ENCODE results near the gene MYOZ3. TPM values are rescaled to one million over a fixed set of nuclear protein-coding genes. Genes with fewer than 3 reads are reported as not detected.

The MYOZ3 gene
- total RNA-seq, 2 donors from 2014 or later = 0.12 to 0.32 TPM

DNA sequence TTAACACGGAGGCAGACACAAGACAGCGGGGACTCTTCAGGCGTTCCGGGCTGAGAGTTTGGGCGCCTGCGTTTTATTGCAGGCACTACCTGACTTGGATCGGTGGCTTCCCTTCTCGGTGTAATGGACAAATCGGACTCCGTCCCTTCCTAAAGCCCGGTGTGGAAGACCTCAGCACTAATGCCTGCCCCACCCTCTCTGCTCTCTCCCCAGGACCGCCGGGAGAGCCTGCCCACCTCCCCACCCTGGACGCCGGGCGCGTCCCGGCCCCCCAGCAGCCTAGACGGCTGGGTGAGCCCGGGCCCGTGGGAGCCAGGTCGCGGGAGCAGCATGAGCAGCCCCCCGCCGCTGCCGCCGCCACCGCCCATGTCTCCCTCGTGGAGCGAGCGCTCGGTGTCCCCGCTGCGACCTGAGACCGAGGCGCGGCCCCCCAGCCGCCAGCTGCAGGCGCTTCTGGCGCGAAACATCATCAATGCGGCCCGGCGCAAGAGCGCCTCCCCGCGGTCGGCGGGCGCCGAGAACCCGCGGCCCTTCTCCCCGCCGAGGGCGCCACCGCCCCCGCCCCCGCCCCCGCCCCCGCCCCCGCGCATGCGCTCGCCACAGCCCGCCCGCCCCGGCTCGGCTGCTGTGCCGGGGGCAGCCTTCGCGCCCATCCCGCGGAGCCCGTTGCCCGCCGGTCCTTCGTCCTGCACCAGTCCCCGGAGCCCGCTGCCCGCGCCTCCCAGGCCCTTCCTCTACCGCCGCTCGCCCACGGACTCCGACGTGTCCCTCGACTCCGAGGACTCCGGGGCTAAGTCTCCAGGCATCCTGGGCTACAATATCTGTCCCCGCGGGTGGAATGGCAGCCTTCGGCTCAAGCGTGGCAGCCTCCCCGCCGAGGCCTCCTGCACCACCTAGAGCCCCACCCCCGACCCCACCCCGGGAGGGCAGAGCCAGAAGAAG, 4.6 kb upstream of the MYOZ3 start:
- intact Hi-C loops (cut with DNase I) = loop anchor here (10.0 kb wide), 1 partner anchor 188 kb away; the partner anchor contains the start of gene IRGM
- H3K27me3 ChIP-seq = no peaks in the 10 kb centered on the region
- DNase-seq = peak; percentile 79
- no peaks in the 10 kb centered on the region for H3K4me1 ChIP-seq
- H3K9me3 ChIP-seq = no peaks in the 10 kb centered on the region
- TF ChIP-seq, protein P1, sequence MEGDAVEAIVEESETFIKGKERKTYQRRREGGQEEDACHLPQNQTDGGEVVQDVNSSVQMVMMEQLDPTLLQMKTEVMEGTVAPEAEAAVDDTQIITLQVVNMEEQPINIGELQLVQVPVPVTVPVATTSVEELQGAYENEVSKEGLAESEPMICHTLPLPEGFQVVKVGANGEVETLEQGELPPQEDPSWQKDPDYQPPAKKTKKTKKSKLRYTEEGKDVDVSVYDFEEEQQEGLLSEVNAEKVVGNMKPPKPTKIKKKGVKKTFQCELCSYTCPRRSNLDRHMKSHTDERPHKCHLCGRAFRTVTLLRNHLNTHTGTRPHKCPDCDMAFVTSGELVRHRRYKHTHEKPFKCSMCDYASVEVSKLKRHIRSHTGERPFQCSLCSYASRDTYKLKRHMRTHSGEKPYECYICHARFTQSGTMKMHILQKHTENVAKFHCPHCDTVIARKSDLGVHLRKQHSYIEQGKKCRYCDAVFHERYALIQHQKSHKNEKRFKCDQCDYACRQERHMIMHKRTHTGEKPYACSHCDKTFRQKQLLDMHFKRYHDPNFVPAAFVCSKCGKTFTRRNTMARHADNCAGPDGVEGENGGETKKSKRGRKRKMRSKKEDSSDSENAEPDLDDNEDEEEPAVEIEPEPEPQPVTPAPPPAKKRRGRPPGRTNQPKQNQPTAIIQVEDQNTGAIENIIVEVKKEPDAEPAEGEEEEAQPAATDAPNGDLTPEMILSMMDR (IDR thresholded peaks at IDR 0.05) = peak; percentile 36
- H3K4me3 ChIP-seq = peak overlapping the region; percentile 51
- no peak overlapping the region for H3K27ac ChIP-seq
- H3K36me3 ChIP-seq = no peaks in the 10 kb centered on the region
- H3K9ac ChIP-seq (ENCODE audit: low read depth in 2 of 2, low read length in 2 of 2) = peak overlapping the region; percentile 55 to 75

DNA sequence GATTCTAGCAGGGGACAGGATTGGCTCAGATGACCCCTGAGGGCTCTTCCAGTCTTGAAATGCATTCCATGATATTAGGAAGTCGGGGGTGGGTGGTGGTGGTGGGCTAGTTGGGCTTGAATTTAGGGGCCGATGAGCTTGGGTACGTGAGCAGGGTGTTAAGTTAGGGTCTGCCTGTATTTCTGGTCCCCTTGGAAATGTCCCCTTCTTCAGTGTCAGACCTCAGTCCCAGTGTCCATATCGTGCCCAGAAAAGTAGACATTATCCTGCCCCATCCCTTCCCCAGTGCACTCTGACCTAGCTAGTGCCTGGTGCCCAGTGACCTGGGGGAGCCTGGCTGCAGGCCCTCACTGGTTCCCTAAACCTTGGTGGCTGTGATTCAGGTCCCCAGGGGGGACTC, 2.9 kb upstream of the MYOZ3 start:
- DNase-seq = no peak
- H3K4me1 ChIP-seq = no peaks in the 10 kb centered on the region
- H3K9ac ChIP-seq (ENCODE audit: low read depth in 2 of 2, low read length in 2 of 2) = no peak overlapping the region
- H3K36me3 ChIP-seq = no peaks in the 10 kb centered on the region
- TF ChIP-seq, protein P1 (IDR thresholded peaks at IDR 0.05) = no peak
- no peak overlapping the region for H3K27ac ChIP-seq
- no peak overlapping the region for H3K4me3 ChIP-seq
- intact Hi-C loops (cut with DNase I) = loop anchor here (2.0 to 10.0 kb wide), 2 partner anchors 99 to 187 kb away; partner anchors contain the start of gene IRGM
- no peaks in the 10 kb centered on the region for H3K27me3 ChIP-seq
- H3K9me3 ChIP-seq = no peaks in the 10 kb centered on the region

DNA sequence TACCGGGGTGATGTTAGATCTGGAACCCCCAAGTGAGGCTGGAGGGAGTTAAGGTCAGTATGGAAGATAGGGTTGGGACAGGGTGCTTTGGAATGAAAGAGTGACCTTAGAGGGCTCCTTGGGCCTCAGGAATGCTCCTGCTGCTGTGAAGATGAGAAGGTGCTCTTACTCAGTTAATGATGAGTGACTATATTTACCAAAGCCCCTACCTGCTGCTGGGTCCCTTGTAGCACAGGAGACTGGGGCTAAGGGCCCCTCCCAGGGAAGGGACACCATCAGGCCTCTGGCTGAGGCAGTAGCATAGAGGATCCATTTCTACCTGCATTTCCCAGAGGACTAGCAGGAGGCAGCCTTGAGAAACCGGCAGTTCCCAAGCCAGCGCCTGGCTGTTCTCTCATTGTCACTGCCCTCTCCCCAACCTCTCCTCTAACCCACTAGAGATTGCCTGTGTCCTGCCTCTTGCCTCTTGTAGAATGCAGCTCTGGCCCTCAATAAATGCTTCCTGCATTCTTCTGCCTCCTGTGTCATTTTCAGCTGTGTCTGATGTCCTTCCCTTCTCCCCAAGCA, 2.3 kb upstream of the MYOZ3 start:
- H3K9me3 ChIP-seq = no peaks in the 10 kb centered on the region
- no peak overlapping the region for H3K9ac ChIP-seq (ENCODE audit: low read depth in 2 of 2, low read length in 2 of 2)
- TF ChIP-seq, protein P1 (IDR thresholded peaks at IDR 0.05) = no peak
- no peaks in the 10 kb centered on the region for H3K27me3 ChIP-seq
- DNase-seq = no peak
- H3K4me3 ChIP-seq = no peak overlapping the region
- H3K27ac ChIP-seq = no peak overlapping the region
- no peaks in the 10 kb centered on the region for H3K36me3 ChIP-seq
- no peaks in the 10 kb centered on the region for H3K4me1 ChIP-seq
- intact Hi-C loops (cut with DNase I) = loop anchor here (2.0 to 10.0 kb wide), 2 partner anchors 100 to 186 kb away; partner anchors contain the start of gene IRGM

DNA sequence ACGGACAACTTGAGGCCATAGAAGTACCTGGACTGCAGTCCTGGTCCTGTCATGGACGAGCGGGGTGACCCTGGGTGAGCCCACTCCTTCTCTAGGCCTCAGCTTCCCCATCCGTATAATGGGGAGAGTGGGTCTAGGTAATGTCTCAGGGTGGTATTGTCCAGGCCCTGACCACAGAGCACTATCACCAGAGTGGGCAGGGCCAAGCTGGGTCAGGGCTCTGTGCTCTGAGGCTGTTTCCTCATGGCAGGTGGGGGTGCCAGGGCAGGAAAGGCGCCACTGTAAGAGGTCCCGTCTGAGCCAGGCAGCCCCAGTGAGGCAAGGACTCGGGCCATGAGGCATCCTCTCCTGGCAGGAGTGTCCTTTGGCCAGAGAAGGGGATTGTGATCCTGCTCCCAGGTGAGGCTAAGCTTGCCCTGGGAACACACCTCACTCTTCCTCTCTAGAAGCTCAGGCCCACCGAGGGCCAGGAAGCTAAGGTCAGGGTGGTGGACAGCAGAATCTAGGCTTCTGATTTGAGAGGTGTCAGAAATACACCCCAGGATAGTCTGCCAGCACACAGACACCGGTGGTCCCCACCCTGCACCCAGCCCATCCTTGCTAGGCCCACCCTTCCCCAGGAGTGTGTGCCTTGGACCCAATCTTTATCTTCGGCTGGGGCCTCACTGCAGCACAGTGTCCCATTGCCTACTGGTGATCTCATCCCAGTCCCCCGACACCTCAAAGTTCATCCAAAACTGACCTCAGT, 1.5 kb upstream of the MYOZ3 start:
- DNase-seq = no peak
- Histone ChIP-seq H3K4me1 (no peaks in the 10 kb centered on the region), H3K27ac (no peak overlapping the region), H3K9me3 (no peaks in the 10 kb centered on the region), H3K36me3 (no peaks in the 10 kb centered on the region), H3K27me3 (no peaks in the 10 kb centered on the region), H3K4me3 (no peak overlapping the region), H3K9ac (ENCODE audit: low read depth in 2 of 2, low read length in 2 of 2) (no peak overlapping the region)
- TF ChIP-seq, protein P1 (IDR thresholded peaks at IDR 0.05) = no peak
- intact Hi-C loops (cut with DNase I) = loop anchor here (2.0 to 10.0 kb wide), 2 partner anchors 101 to 185 kb away; partner anchors contain the start of gene IRGM
